Esophagus muscularis mucosa (tissue), 4 donors: ENCODE data around the gene SUPT4H1.

Source experiments
- EP300 ChIP-seq: sonication (generic); formaldehyde crosslinking; IDR thresholded peaks from one replicate; pipeline ENCODE4 v1.6.1; 2017; ENCODE audit warnings: antibody characterized with exemption
- POLR2A ChIP-seq: fragments of 450-650 bp; IDR thresholded peaks from one replicate; pipeline ENCODE4 v1.6.1; 2017; ENCODE audit warnings: antibody characterized with exemption, moderate library complexity, mild to moderate bottlenecking, low read depth
- POLR2AphosphoS5 ChIP-seq, 2 donors: sonication (generic); formaldehyde crosslinking; IDR thresholded peaks; one replicate each; pipeline ENCODE4 v1.6.1; 2017; ENCODE audit warnings: antibody characterized with exemption in 2 of 2
- TF ChIP-seq, protein P1 (sequence below), 3 experiments: fragments of 200-600 bp in 2 of 3; fragments of 450-650 bp in 1 of 3; sonication (generic) in 2 of 3; IDR thresholded peaks; one replicate each; pipeline ENCODE4 v1.5.1; 2017 to 2019; ENCODE audit warnings: antibody characterized with exemption in 3 of 3, mild to moderate bottlenecking in 2 of 3, moderate library complexity in 1 of 3

DNA sequence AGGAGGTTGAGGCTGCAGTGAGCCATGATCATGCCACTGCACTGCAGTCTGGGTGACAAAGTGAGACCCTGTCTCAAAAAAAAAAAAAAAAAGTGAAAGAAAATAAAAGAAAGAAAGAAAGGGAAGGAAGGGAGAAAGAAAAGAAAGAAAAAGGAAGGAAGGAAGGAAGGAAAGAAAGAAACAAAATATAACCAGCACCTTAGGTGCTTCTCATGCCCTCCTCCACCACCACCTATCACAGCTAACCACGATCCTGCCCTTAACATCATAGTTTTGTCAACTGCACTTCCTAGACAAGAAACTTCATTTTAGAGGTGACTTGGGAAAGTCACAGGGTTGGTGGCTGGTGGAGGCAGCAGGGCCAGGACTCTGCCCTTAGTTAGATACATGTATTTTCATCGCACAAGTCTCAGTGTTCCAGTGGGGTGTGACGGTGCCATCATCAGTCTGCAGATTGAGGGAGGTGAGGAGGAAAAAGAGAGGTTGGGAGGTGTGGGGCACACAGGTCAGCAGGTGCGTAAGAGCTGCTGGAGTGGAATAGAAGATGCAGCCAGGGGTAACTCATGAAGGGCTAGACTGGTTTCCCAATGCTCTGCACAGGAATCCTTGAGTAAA, 10.0 kb downstream of the SUPT4H1 start:
- TF ChIP-seq, protein P1, sequence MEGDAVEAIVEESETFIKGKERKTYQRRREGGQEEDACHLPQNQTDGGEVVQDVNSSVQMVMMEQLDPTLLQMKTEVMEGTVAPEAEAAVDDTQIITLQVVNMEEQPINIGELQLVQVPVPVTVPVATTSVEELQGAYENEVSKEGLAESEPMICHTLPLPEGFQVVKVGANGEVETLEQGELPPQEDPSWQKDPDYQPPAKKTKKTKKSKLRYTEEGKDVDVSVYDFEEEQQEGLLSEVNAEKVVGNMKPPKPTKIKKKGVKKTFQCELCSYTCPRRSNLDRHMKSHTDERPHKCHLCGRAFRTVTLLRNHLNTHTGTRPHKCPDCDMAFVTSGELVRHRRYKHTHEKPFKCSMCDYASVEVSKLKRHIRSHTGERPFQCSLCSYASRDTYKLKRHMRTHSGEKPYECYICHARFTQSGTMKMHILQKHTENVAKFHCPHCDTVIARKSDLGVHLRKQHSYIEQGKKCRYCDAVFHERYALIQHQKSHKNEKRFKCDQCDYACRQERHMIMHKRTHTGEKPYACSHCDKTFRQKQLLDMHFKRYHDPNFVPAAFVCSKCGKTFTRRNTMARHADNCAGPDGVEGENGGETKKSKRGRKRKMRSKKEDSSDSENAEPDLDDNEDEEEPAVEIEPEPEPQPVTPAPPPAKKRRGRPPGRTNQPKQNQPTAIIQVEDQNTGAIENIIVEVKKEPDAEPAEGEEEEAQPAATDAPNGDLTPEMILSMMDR (IDR thresholded peaks at IDR 0.05) = no peak
- TF ChIP-seq POLR2A (no peak), POLR2AphosphoS5 (IDR thresholded peaks at IDR 0.05) (no peak), EP300 (no peak)
